Psoas muscle (tissue), 8 donors: ENCODE data around the gene HTN1. TPM values are rescaled to one million over a fixed set of nuclear protein-coding genes. Genes with fewer than 3 reads are reported as not detected.

ENCODE experiments used
- ATAC-seq, 4 donors: fragments of 200-7000 bp; cut with Tn5 transposase; one replicate each; pipeline ENCODE4 v1.9.1; 2020; ENCODE audit warnings: moderate library complexity in 3 of 4, mild to moderate bottlenecking in 2 of 4
- DNase-seq, 2 donors: peaks; one replicate each; pipeline ENCODE4 v3.0.0-alpha.2; 2020
- H3K27ac ChIP-seq: fragments of 200-600 bp; one replicate; pipeline ENCODE4 v1.8.0; 2022
- H3K27me3 ChIP-seq, 3 donors: fragments of 200-600 bp in 1 of 3; one replicate each; pipeline versions ENCODE4 v1.6.1 to v1.8.0; 2013 to 2022; ENCODE audit warnings: low read length in 2 of 3, mild to moderate bottlenecking in 2 of 3, moderate library complexity in 1 of 3; ENCODE audit not compliant: insufficient read depth in 3 of 3
- H3K36me3 ChIP-seq, 2 donors: fragments of 200-600 bp in 1 of 2; one replicate each; pipeline versions ENCODE4 v1.6.1 to v1.8.0; 2013 to 2022; ENCODE audit warnings: low read depth in 1 of 2, mild to moderate bottlenecking in 1 of 2, moderate library complexity in 1 of 2; ENCODE audit not compliant: insufficient read depth in 1 of 2
- H3K4me1 ChIP-seq: fragments of 200-600 bp; one replicate; pipeline ENCODE4 v1.8.0; 2022
- H3K4me3 ChIP-seq: fragments of 200-600 bp; one replicate; pipeline ENCODE4 v1.8.0; 2022; ENCODE audit warnings: mild to moderate bottlenecking
- H3K9me3 ChIP-seq: fragments of 200-600 bp; one replicate; pipeline ENCODE4 v1.8.0; 2022
- CTCF ChIP-seq: fragments of 200-600 bp; IDR thresholded peaks from one replicate; pipeline ENCODE4 v1.8.0; 2022; ENCODE audit warnings: antibody characterized with exemption
- WGBS, 3 donors: extraction: QIAGEN DNeasy Blood & Tissue Kit; methylation state at CpG; one replicate each; pipeline versions ENCODE4 v1.1.6 to v1.1.7; 2013; 5-methylcytosine and 5-hydroxymethylcytosine counted together
- intact Hi-C, 2 donors: fragments of 100-400 bp; cut with DNase I; formaldehyde crosslinking; loops; one replicate each; pipeline versions ENCODE4 v1.11.0 to v1.14.2; 2022
- polyA plus RNA-seq, 3 donors: library from polyadenylated mRNA; stranded (reverse); fragments of 200-250 nt; gene quantifications; one replicate each; pipeline ENCODE4 v1.2.3, GENCODE V29; 2013
- total RNA-seq, 4 donors: library from RNA; stranded (reverse); fragmentation: NEBNext Ultra II Directional in 2 of 4; extraction: Animal tissue kit (Norgen Biotek cat#: 25700) in 2 of 4; gene quantifications; one replicate each; pipeline versions ENCODE4 v1.2.1 to v1.2.4, GENCODE V29; 2021 to 2023
- donor health status: healthy with polysubstance abuse.
- donor health status: DM: no; HTN: no; CAD: no; lungs with moderate emphysema.
- donor health status: Bipolar disorder and iron deficiency.
- donor health status: healthy.
- donor health status: DM: yes; HTN: yes; CAD: no.
- donor health status: DM: no; HTN: no; CAD: no.
- donor health status: DM: no; HTN: no; CAD: no.
- donor health status: DM: yes; HTN: yes; CAD: no.

The HTN1 gene
- total and polyA plus RNA-seq, 7 donors, result not detected

GRCh38 chr4:70059149-70059548, 8.9 kb downstream of the HTN1 start:
- H3K36me3 ChIP-seq, result no peaks in the 10 kb centered on the region
- no peak for TF ChIP-seq CTCF
- ATAC-seq (no peak), DNase-seq (no peak)
- no peak overlapping the region for H3K27ac ChIP-seq
- H3K4me1 ChIP-seq, result no peaks in the 10 kb centered on the region
- H3K9me3 ChIP-seq, result no peaks in the 10 kb centered on the region
- H3K27me3 ChIP-seq, result no peaks in the 10 kb centered on the region
- intact Hi-C loops, result no loop called here
- no peak overlapping the region for H3K4me3 ChIP-seq

DNA sequence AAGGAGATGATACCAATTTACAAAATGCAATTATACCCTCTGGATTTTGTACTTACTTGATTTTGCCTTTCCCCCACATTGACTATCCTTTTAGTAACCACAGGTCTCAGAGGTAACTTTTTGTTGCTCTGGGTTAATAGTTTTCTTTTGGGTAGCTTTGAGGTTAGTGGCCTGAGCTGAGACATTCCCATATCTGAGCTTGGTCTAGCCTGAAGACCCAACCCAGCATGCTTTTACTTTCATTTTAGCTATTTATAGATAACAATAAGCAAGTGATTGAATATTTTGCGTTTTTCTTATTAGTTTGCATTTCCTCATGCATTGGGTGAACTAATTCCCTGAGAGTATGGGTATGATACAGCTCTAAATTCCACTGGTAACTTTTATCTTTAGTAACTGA, 11.8 kb downstream of the HTN1 start:
- Histone ChIP-seq H3K4me3 (no peak overlapping the region), H3K27me3 (no peaks in the 10 kb centered on the region), H3K36me3 (no peaks in the 10 kb centered on the region), H3K4me1 (no peaks in the 10 kb centered on the region), H3K9me3 (no peaks in the 10 kb centered on the region), H3K27ac (no peak overlapping the region)
- no peak for TF ChIP-seq CTCF
- DNase-seq (no peak), ATAC-seq (no peak)
- WGBS, 3 donors, result 61 to 67% (median 64%) methylated on average over 1 of the region's 1 CpG
- intact Hi-C loops, result no loop called here

DNA sequence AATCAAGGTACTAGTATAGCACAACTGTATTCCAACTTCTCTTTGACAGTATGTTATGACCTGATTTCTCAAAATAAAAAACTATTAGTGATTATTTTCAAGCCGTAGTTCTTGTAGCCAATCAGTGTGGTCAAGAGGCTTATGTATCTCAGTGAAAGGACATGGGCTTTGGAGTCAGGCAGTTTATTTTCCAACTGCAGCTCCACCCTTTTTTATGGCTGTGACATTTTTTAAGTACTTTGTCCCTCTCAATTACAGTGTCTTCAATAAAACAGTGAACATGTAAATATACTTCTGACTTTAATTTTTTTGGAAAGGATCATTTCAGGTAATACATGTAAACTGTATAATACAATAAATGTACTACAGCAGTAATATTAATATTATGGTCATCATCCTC, 30.0 kb downstream of the HTN1 start:
- Histone ChIP-seq H3K27me3 (no peaks in the 10 kb centered on the region), H3K27ac (no peak overlapping the region), H3K36me3 (no peaks in the 10 kb centered on the region), H3K4me1 (no peaks in the 10 kb centered on the region), H3K4me3 (no peak overlapping the region), H3K9me3 (no peaks in the 10 kb centered on the region)
- no peak for DNase-seq
- 80 to 87% (median 82%) methylated on average over 1 of the region's 1 CpG for WGBS, 3 donors
- intact Hi-C loops, result no loop called here
- TF ChIP-seq CTCF, result no peak
- no peak for ATAC-seq

DNA sequence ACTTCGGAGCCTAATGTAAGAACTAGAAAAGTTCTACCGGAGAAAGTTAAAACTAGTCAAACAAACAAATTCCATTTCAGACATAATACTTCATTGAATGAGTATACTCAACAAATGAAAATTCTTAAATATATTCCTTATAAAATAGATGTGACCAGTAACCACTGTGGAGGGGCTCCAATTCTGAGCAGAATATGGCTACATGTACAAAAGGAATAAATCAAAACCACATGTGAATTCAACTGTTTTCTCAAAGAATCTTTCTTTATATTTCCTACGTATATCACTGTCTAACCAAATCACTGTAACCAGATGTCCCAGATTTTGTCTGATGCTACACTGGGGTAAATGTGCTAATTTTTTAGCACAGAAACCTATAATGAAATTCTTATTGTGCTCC, 49.0 kb downstream of the HTN1 start:
- TF ChIP-seq CTCF, result no peak
- H3K9me3 ChIP-seq, result no peaks in the 10 kb centered on the region
- H3K36me3 ChIP-seq, result no peaks in the 10 kb centered on the region
- H3K27me3 ChIP-seq, result no peaks in the 10 kb centered on the region
- DNase-seq, result no peak
- H3K4me1 ChIP-seq, result no peaks in the 10 kb centered on the region
- no peak overlapping the region for H3K27ac ChIP-seq
- WGBS, 3 donors, result 84 to 89% (median 86%) methylated on average over 3 of the region's 3 CpGs
- ATAC-seq, result no peak
- H3K4me3 ChIP-seq, result no peak overlapping the region
- intact Hi-C loops, result no loop called here

Other genes starting within 250 kb of the HTN1 start
- gene SULT1E1, start 190.3 kb upstream of the HTN1 start, total RNA-seq, result not detected
- gene SULT1E1, start 190.3 kb upstream of the HTN1 start, polyA plus RNA-seq, result under 1 TPM in 1 of 3 donors, not detected in 2; 0.05 TPM
- not detected for gene CSN1S1, start 119.4 kb upstream of the HTN1 start, total RNA-seq
- gene CSN1S1, start 119.4 kb upstream of the HTN1 start, polyA plus RNA-seq, result not detected
- gene CSN2, start 84.7 kb upstream of the HTN1 start, total RNA-seq, result not detected
- not detected for gene CSN2, start 84.7 kb upstream of the HTN1 start, polyA plus RNA-seq
- not detected for gene STATH, start 54.5 kb upstream of the HTN1 start, total RNA-seq
- under 1 TPM in 1 of 3 donors, not detected in 2; 0.13 TPM for gene STATH, start 54.5 kb upstream of the HTN1 start, polyA plus RNA-seq
- gene HTN3, start 22.0 kb upstream of the HTN1 start, total RNA-seq, result not detected
- gene HTN3, start 22.0 kb upstream of the HTN1 start, polyA plus RNA-seq, result not detected
- not detected for gene PRR27, start 103.8 kb downstream of the HTN1 start, total RNA-seq
- not detected for gene PRR27, start 103.8 kb downstream of the HTN1 start, polyA plus RNA-seq
- gene ODAM, start 145.3 kb downstream of the HTN1 start, total RNA-seq, result not detected
- gene ODAM, start 145.3 kb downstream of the HTN1 start, polyA plus RNA-seq, result not detected
- not detected for gene FDCSP, start 175.7 kb downstream of the HTN1 start, total RNA-seq
- not detected for gene FDCSP, start 175.7 kb downstream of the HTN1 start, polyA plus RNA-seq
- gene CSN3, start 192.2 kb downstream of the HTN1 start, total RNA-seq, result not detected
- gene CSN3, start 192.2 kb downstream of the HTN1 start, polyA plus RNA-seq, result not detected